GM21576 (cell line): ENCODE results near the gene ACTG1.
"Not testable (repeated sequence)": the region's sequence is repeated elsewhere in the genome, so short reads cannot be mapped to it uniquely, and the experiment has no call there.

ENCODE experiments used
- ATAC-seq: cut with Tn5 transposase; IDR thresholded peaks from one replicate; pipeline ENCODE4 v1.9.1; 2021; ENCODE audit warnings: mild to moderate bottlenecking, moderate library complexity; ENCODE audit not compliant: unreplicated experiment

ACTG1 gene

DNA sequence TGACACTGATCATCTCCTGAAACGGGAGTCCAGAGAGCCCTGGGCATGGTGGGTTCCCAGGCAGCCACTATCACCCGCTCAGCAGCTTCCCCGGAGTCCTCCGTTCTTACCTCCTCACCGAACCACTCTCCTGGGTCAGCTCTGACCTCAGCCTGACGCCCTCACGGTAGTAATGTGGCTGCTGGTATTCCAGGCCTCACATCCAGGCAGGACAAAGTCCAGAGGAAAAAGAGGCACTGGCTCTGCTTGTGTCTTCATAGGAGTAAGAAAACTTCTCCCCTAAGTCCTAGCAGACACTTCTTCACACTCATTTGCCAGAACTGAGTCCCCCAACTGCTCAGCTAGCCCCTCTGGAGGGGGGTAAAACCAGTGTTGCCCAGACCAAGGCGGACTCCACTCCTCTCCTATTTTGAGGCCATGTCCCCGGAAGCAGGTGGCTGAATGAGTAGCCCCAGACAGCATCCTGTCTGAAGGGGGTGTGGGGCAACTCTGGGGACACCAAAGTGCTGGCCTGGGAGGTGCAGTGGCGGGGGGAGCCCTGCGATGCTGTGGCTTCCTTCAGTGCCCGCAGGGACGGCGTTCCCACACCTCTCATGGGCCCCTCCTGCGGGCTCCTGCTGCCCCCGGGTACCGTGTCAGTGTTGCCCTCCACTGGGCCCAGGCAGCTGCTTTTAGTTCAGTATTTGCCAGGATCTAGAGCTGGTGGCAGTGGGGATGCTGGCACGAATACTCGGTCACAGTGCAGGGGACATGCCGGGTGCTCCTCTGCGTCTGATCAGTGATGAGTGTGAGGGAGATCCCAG, 20.9 kb upstream of the ACTG1 start:
- no peak for ATAC-seq

DNA sequence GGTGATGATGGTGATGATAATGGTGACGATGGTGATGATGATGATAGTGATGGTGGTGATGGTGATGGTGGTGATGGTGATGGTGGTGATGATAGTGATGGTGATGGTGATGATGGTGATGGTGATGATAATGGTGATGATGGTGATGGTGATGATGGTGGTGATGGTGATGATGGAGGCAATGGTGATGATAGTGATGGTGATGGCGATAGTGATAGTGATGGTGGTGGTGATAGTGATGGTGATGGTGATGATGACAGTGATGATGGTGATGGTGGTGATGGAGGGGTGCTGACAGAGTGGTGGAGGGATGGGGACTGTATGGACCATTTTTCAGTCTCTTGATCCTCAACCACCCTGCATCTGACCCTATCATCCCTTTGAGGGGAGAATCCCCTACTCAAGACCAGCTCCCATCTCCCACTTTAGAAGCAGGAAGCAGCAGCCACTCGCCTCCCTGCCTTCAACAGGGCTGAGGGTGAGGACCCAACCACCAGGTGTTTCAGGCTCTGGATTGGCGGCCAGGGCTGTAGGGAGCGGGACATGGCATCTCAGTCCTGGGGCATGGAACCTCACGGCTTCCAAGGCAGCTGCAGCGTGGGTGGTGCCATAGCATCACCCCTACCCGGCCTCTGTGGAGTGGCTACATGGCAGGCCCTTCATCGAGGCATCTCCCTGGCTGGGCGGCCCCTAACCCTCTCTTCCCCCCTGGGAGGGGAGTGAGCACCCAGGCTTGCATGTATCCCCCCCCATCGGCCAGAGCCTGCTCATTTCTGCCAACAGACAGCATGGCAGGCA, 20.1 kb upstream of the ACTG1 start:
- ATAC-seq: no peak

GRCh38 chr17:81531998-81532404, 19.4 kb upstream of the ACTG1 start:
- not testable (repeated sequence) for ATAC-seq

DNA sequence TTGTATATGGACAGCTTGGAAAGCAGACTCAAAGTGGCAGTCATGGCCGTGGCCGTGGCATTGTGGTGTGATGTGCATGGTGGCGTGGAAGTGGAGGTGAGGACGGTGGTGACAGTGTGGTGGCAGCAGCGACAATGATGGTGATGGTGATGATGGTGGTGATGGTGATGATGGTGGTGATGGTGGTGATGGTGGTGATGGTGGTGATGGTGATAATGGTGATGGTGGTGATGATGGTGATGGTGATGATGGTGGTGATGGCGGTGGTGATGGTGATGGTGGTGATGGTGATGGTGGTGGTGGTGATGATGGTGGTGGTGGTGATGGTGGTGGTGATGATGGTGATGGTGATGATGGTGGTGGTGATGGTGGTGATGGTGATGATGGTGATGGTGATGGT, 18.4 kb upstream of the ACTG1 start:
- ATAC-seq: not testable (repeated sequence)

DNA sequence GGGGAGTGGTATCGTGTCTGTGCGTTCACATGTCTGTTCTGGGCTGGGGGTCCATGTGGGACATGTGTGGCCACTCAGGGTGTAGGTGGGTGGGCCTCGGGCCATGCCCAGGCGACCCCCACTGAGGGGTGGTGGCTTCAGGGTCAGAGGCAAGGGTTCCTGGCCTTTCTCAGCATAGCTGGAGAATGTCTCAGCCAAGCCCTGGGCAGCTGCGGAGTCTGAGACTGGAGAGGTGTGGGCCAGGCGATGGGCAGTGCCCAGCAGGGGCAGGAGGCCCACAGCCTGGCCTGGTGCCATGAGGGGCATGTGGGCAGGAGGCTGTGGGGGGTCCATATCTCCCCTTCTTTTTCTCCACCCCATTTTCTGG, 16.8 kb upstream of the ACTG1 start:
- ATAC-seq: no peak

GRCh38 chr17:81528651-81529436, 16.2 kb upstream of the ACTG1 start:
- ATAC-seq: no peak

DNA sequence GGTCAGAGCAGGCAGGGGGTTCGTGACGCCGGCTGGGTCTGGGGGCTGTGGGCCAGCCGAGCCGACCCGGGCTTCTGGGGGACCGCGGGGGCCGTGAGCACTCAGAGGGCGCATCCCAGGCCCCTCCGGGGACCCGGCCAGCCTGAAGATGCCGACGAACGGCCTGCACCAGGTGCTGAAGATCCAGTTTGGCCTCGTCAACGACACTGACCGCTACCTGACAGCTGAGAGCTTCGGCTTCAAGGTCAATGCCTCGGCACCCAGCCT, 15.7 kb upstream of the ACTG1 start:
- ATAC-seq: no peak

DNA sequence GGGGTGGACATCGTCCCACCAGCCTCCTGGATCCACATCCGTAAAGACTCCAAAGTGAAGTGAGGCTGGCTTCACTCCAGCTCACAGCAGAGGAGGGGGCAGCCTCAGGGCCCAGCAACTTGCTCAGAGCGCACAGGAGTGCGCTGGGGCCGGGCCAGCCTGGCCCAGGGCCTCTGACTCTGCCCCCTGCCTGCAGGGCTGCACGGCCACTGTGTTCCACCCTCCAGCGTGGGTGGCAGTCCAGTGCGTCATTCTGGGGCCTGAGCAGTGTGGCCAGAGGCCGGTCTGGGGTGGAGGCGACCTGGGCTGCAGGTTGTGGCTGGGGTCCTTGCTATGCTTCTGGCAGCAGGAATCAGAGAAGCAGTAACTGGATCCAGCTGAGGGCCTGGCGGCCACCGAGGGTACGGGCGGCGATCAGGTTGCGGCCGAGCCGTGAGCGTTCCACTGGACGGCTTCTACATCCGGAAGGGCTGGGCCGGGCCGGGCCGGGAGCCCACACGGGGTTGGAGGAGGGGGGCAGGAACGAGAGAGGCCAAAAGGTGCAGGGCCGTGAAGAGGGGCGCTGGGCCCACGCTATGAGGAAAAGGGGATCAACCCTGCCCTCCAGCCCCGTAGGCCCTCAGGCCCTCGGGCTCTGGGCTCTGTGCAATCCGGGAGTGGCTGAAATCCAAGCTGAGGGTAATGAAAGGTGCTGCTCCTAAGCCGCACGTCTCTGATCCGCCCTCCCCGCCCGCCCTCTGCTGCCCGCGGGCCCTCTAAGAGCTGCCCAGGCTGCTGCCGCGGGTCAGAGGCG, 15.2 kb upstream of the ACTG1 start, which contains the start of gene FSCN2:
Gene FSCN2 (plus strand): TSS at position 787 of the 793 bp plus-strand sequence. CDS start 155 bp downstream, outside the sequence.
- no peak for ATAC-seq

GRCh38 chr17:81526662-81527571, 14.3 kb upstream of the ACTG1 start:
- no peak for ATAC-seq

DNA sequence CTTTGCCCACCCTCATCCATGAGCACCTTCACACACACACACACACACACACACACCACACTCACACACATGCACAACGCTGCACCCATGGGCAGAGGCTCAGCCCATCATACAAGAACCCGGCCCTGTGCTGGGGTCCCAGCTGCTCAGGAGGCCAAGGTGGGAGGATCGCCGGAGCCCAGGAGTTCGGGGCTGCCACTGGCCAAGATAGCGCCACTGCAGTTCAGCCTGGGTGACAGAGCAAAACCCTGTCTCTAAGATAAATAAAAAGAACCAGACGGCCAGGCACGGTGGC, 12.2 kb upstream of the ACTG1 start:
- no peak for ATAC-seq

DNA sequence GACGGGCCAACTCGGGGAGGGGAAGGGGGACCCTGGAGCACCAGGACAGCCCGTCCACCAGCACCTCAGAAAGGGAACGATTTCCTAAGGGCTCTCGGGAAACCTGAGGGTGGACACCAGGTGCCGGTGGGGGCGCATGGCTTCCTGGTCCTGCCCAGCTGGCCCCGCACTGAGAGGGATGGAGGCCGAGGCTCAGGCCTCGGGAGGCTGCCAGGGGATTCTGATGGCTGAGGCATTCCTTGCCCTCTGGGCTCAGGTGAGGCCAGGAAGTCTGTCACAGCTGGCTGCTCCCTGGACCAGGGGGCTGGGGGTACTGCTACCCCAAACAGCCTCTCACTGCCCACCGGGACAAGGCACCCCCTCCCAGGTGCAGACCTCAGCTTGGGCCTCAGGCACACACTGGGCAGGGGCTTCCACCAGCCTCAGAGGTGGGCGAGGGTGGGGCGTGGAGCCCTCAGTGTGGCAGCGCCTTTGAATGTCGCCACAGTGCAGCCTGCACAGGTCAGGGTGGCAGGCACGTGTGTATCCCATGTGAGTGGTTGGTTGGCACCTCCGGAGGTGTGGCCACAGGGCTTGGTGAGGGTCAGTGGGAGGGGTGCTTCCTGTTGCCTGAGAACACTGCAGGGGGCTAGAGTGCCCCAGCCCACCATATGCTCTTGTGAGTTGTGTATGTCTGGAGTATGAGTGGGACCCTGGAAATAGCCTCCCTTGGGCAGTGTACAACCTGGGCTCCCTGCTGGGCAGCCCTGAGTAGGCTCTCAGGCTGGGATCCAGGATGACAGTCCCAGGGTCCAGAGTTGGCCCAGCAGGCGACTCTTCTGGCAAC, 11.7 kb upstream of the ACTG1 start:
- no peak for ATAC-seq

DNA sequence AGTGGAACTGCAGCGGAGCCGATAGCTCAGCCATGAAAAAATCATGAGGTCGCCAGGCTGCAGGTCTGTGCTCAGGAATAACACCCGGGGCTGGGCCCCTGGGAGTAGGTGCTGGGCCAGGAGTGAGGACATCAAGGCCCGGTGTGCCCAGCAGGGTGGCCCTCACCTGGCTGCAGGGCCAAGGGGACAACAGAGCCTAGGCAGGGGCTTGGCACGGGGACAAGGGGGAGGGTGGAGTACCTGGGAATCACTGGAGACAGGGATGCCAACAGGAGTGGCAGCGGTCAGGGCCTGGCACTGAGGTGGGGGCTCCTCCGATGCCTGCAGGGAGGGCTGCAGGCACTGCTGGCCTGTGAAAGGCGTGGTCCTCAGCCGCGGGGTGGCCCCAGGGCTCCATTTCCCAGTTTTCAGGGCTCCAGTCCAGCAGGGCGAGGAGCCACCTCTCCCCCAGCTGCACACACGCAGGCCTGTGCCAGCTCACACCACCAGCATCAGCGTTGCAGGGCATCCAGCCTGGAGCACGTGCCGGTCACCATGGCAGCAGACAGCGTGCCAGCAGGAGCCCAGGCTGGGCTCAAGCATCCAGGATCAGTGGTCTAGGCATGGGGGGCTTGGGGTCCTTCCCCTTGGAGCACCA, 10.9 kb upstream of the ACTG1 start:
- ATAC-seq: no peak

DNA sequence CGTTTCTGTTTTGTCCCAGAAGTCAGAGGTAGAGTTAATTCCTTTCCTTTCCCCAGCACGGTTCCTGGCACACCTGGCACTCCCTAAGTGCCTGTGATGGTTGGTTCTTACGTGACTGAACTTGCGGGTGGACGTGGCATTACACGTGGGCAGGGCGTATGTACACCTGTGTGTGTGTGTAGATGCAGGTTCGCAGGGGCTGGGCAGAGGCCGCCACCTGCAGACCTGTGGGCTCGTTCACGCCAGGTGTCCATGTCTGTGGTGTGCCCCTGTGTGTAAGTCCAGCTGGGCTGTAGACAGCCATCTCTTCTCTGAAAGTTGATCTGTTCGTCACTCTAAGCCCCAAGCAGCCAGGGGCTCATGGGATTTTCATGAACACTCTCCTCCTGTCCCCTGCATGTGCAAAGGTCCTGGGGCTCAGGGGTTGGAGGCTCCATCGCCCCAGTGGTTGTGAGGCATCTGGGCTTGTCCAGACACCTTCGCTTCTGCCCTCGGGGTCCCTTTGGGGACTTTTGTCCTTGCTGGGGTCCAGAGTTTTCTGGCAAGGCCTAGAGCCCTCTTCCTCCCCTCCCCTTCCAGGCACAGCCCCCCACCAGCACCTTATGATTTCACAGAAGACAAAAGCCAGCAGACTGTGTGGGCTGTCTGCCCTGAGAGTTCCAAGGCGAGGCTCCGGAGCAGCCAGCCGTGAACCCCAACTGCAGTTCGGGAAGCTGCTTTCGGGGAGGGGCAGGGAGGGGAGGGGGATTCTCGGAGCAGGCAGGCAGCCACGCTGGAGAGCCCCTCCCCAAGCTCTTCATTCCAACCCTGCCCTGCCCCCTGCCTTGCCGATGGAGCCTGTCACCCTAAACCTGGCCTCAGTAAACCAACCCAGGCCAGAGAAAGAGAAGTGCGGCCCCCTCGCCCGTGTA, 10.1 kb upstream of the ACTG1 start:
- no peak for ATAC-seq

DNA sequence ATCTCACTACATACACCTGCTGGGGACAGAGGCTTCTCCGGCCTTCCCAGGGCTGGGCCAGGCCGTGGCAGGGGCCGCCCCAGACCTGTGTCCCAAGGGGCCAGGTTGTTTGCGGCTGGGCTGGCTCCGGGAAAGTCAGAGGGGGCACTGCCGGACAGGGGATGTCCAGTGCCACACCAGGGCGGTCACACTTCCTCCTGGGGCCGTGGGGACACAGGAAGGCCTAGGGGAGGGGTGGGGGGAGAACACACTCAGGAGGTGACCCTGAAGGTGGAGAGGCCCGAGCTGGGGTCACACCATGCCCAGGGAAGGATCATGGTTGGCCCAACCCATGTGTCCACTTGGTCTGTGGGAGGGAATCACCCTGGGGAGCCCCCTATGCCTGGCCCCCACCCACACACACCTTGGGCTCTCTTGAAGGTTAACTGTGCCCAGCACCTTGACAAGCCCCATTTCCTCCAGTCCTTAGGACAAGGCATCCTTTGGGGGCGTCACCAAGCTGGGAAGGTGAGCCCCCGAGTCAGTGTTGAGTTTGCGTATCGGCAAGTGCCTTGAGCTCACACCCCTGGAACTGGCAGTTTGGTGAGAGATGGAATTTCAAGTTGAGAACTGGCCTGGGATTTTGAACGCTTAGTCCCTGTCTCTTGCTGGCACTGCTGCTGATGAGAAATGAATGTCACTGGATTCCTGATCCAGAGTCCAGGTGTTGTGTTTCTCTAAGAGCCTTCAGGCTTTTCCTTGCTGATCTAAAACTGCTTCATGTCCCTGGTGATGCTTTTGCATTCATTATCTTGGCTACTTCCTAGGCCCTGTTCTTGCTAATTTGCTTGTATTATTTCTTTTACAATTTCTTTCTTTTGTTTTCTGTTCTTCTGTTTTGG, 7.7 kb upstream of the ACTG1 start:
- no peak for ATAC-seq

- no peak for ATAC-seq
Observed at GRCh38 chr17:81519284-81520020, 6.9 kb upstream of the ACTG1 start.

DNA sequence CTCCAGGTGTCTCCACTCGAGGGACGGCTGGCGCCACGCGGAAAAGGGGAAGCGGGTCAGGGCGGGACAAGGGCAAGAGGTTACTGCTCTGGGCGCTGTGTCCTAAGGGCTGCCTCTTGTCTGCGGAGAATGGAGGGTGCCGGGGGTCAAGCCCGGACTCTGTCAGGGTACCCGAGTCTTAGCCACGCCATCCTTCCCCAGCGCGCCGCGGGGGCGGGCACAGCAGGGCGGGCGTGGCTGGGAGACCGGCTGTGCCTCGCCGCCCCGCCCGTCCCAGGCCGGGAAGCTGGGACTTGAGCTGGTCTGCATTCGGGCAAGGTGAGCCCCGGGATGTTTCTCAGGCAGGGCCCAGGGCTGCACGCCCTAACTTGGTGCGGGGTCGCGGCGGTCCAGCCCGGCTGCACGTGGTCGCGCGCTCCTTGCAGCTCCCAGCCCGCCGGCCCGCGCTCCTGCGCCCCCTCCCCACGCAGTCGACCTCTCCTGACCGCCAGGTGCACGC, 6.2 kb upstream of the ACTG1 start:
- no peak for ATAC-seq
